GM12878 (cell line): ENCODE results near the gene PHPT1.

ENCODE experiments used
- RCOR1 ChIP-seq: conservative IDR thresholded peaks from 2 replicates; pipeline ENCODE4 v1.6.1; 2012; ENCODE audit warnings: low read depth, low read length, improper control_type of control experiment
- TF ChIP-seq, protein P1 (sequence below): fragments of 450-650 bp; IDR thresholded peaks from 2 replicates; pipeline ENCODE4 v1.6.1; 2014; ENCODE audit warnings: mild to moderate bottlenecking

DNA sequence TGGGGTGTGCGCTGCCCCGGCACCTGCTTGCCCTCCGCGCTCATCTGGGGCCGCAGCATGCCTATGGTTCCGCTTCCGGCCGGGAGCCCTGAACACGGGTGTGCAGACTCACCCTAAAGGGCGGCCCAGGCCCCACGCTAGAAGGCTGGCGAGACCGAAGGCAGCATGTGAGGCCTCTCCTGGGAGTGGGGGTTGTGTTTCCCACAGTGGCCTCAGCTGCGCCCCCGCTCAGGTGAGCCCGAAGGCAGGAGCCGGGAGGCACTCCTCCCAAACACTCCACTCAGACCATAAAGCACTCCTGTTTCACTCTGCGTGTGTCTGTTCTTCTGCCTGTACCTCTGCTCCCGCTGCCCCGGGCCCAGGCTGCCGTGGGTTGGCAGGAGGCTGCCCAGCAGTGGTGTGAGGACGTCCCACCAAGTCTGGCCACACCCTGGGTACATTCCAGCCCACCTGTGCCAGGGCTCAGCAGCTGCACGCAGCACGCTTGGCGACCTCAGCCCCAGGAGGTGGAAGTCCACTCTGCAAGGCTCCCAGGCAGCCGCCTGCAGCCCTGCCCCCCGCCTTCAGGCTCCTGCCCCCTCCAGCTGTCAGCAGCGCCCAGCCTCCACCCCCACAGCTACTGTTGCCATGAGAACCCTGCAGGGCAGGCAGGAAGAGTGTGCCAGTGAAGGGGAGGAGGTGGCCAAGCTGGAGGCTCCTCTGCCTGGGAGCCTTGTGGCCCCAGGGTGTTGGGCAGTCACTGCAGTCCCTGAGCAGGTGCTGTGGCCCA is 8.1 kb upstream of the PHPT1 start:
- no peak for TF ChIP-seq RCOR1
- TF ChIP-seq, protein P1, sequence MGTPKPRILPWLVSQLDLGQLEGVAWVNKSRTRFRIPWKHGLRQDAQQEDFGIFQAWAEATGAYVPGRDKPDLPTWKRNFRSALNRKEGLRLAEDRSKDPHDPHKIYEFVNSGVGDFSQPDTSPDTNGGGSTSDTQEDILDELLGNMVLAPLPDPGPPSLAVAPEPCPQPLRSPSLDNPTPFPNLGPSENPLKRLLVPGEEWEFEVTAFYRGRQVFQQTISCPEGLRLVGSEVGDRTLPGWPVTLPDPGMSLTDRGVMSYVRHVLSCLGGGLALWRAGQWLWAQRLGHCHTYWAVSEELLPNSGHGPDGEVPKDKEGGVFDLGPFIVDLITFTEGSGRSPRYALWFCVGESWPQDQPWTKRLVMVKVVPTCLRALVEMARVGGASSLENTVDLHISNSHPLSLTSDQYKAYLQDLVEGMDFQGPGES: no peak
